Fibroblast of peridontal ligament (primary cell): Measurements from ENCODE around the gene THEM5.
A peak's percentile ranks its signal among the peaks of the same experiment; 100 is the strongest.
"Not testable (repeated sequence)": the region's sequence is repeated elsewhere in the genome, so short reads cannot be mapped to it uniquely, and the experiment has no call there.

ENCODE experiments used
- DNase-seq: peaks from one replicate; pipeline ENCODE4 v3.0.0-alpha.2; 2010; ENCODE audit errors: extremely low read depth

THEM5 gene, protein sequence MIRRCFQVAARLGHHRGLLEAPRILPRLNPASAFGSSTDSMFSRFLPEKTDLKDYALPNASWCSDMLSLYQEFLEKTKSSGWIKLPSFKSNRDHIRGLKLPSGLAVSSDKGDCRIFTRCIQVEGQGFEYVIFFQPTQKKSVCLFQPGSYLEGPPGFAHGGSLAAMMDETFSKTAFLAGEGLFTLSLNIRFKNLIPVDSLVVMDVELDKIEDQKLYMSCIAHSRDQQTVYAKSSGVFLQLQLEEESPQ

DNA sequence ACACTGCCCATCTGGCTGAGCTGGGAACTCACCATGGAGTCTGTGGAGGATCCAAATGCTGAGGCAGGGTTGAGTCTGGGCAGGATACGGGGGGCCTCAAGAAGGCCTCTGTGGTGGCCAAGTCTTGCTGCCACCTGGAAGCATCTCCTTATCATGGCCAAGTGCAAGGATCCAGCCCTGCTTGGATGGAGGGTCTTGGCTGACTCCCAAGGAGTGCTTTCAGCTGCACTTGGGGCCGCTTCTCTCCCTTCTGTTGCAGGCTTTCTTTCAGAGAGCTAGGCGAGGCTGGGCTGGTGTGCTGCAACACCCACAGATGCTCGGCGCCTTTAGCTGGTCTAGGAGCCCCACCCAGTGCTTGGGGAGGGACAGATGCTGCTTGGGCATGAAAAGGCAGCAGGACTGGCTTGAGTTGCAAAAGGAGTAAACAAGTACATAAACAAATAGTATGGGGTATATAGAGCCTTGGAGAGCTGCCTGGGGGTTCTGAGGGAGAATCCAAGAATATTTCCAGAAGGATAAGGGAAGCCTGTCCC, at the start of gene THEM5:
THEM5 (minus strand) TSS at position 302 of the 533 bp plus-strand sequence; CDS start at position 155, 147 bp downstream.
- no peak for DNase-seq

DNA sequence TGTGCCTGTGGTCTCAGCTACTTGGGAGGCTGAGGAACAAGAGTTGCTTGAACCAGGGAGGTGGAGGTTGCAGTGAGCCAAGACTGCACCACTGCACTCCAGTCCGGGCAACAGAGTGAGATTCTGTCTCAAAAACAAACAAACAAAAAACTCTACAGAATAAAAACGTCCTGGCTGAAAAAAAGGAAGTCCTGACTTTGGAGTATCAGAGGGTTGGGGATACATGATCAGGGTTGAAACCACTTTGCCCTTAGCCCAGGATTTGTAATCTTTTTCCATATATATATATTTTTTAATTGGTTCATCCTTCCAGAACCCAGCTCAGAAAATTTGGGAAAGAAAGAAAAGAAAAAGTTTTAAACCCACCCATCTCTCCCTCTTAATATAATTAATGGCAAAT, 49.3 kb upstream of the THEM5 start:
- DNase-seq = no peak

DNA sequence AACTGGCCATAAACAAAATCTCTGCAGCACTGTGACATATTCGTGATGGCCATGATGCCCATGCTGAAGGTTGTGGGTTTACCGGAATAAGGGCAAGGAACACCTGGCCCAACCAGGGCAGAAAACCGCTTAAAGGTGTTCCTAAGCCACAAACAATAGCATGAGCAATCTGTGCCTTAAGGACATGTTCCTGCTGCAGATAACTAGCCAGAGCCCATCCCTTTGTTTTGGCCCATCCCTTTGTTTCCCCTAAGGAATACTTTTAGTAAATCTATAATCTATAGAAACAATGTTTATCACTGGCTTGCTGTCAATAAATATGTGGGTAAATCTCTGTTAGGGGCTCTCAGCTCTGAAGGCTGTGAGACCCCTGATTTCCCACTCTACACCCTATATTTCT, 47.3 kb upstream of the THEM5 start:
- DNase-seq = not testable (repeated sequence)

DNA sequence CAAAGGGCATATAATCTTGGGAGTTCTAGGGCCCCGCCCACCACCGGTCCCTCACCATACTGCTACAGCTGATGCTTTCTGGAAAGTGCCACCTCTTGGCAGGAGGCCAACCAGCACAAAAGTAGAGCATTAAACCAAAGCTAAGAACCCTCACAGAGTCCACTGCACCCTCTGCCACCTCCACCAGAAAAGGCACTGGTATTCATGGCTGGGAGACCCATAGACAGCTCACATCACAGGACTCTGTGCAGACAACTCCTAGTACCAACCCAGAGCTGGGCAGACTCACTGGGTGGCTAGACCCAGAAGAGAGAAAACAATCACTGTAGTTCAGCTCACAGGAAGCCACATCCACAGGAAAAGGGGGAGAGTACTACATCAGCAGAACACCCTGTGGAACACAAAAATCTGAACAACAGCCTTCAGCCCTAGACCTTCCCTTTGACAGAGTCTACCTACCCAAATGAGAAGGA, 45.0 kb upstream of the THEM5 start:
- DNase-seq = no peak

DNA sequence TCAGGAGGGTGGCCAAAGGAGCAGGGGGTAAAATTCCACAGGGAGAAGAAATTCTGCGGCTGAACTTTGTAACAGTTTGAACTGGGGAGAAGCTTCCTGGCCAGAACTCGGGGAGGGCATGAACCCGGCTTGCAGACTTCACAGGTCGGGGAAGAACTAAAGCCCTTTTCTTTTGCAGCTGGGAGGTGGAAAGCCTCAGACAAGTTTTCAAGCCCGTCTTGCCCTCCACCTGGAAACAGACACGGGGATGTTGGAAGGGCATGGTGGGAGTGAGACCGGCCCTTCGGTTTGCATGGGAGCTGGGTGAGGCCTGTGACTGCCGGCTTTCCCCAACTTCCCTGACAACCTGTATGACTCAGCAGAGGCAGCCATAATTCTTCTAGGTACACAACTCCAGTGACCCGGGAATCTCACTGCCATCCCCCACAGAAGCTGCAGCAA, 44.5 kb upstream of the THEM5 start:
- no peak for DNase-seq

DNA sequence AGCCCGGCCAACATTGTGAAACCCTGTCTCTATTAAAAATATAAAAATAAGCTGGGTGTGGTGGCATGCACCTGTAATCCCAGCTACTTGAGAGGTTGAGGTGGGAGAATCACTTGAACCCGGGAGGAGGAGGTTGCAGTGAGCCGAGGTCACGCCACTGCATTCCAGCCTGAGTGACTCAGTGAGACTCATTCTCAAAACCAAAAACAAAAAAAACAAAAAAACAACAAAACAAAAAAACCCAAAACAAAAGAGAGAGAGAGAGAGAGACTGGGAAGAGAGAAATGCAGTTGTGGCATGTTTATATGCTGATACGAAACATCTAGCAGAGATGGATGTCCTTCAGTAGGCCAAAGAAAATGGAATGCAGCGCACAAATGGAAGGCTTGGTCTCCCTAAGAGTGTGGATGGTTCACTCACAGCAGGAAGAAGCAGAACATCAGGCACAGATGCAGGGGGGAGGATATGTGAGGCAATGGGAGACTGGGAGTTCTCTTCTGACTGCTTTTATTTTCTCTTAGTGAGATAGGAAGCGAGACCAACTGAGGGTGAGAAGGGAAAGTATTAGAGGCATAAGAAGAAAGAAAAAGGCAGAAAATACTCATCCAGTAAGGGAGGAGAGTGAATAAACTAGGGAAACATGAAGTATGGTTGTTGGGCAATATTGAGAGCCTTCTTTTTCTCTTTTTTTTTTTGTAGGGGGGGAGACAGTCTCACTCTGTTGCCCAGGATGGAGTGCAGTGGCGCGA, 39.8 kb upstream of the THEM5 start:
- DNase-seq = no peak

DNA sequence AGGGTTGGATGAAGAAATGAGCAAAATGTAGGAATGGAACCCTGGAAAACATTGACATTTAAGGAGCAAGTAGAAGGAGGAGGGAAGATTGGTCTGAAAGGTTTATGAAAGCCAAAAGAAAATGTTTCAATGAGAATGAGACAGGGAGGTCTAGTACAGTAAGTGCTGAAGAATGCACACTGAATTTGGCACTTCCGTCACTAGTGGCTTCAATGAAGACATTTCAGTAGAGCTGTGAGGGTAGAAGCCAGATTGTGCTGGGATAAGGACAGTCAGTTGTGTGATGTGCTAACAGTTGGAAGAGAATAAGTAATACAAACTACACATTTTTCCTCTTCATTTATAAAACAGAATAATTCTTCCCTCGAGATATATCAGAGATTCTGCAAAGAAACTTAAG, 38.7 kb upstream of the THEM5 start:
- DNase-seq = peak; percentile 39

DNA sequence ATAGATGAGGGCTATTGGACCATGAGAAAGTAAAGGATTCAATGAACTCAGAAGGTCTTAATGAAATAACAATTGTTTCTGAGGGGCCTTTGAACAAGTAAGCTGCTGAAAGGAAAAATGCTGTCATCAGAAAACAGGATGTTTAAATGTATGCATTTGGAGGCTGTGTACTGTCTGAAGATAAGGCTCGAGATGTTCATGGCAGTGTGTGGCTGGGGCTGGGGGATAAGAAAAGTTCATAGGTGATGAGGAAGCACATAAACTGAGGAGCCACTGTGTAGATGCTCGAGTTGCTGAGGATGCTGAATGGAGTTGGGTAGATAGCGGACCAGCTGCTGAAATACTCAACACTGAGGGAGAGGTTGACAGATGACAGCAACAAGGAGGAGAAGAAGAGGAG, 38.0 kb upstream of the THEM5 start:
- no peak for DNase-seq

DNA sequence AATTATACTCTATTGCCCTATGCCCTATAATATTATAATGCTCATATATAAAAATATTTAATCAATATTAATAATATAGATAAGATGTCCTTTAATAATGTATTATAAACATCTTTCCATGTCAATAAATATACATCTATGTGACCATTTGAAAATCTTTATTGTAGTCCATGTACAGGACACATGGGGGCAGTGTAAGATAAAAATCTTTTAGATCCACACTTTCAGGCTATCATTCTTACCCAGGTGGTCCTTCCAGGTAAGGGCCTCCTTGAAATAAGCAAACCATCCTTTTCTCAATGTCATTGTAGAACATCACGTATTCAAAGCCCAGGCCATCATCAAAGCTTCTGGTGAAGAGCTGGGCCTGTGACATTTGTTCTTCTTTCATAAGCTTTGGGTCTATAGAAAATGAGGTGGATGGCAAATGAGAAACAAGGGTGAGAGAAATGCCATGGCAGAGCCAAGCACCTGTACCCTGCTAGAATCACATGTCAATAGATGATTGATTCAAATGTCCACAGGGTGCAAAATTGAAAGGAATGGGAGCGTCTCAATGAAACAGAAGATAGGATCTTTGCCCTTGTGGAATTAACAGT, 35.6 kb upstream of the THEM5 start:
- peak; percentile 27 for DNase-seq

DNA sequence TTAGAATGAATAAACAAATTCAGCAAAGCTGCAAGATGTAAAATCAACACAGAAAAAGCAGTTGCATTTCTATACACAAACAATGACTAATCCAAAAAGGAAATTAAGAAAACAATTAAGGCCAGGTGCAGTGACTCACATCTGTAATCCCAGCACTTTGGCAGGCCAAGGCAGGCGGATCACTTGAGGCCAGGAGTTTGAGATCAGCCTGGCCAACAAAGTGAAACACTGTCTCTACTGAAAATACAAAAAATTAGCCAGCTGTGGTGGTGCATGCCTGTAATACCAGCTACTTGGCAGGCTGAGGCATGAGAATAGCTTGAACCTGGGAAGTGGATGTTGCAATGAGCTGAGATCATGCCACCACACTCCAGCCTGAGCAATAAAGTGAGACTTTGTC, 33.5 kb upstream of the THEM5 start:
- DNase-seq = peak; percentile 74

DNA sequence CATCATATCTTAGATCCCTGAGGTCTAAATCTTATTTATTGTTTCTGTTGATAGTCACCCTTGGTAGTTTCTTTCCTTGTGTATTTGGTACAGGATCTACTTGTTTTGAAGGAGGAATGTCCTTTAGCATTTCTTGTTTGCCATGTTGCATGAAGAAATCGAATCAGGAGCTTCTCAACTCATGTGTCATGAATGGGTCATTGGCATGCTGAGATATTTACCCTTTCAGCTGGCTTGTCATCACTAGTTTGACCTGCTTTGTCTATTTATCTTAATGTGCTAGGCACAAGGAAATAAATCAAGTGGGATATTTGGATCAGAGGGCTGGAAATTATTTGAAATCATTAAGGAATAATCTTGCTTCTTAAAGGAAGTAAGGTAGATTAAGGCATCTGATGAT, 32.0 kb upstream of the THEM5 start:
- no peak for DNase-seq

DNA sequence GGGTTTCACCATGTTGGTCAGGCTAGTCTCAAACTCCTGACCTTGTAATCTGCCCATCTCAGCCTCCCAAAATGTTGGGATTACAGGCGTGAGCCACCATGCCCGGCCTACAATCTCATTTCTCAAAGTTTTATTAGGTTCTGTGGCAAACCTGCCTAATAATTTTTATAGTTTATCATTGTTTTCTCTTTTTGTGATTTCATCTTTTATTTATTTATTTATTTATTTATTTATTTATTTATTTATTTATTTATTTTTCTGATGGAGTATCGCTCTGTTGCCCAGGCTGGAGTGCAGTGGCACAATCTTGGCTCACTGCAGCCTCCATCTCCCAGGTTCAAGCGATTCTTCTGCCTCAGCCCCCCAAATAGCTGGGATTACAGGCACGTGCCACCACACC, 31.4 kb upstream of the THEM5 start:
- not testable (repeated sequence) for DNase-seq

DNA sequence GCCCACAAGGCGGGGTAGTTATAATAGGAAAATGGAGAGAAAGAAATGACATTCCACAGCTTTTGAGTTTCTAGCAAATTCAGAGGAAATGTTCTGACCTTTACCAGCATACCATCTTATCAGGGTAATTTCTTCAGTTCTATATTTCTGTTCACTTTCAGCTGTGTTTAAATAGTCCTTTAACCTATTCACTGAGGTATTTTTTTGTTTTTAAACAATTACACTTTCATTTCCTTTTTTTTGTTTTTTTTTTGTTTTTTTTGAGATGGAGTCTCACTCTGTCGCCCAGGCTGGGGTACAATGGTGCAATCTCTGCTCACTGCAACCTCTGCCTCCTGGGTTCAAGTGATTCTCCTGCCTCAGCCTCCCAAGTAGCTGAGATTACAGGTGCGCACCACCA, 30.9 kb upstream of the THEM5 start:
- not testable (repeated sequence) for DNase-seq

DNA sequence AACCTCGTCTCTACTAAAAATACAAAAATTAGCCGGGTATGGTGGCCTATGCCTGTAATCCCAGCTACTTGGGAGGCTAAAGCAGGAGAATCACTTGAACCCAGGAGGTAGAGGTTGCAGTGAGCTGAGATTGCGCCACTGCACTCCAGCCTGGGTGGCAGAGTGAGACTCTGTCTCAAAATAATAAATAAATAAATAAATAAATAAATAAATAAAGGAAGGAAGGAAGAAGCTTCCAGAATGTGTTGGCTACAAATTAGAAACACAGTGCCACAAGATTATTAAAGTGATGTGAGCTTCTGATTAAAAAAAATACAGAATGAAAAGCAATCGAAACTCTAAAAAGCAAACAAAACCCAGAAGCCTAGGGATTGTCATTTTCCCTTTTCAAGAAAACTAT, 30.4 kb upstream of the THEM5 start:
- not testable (repeated sequence) for DNase-seq

DNA sequence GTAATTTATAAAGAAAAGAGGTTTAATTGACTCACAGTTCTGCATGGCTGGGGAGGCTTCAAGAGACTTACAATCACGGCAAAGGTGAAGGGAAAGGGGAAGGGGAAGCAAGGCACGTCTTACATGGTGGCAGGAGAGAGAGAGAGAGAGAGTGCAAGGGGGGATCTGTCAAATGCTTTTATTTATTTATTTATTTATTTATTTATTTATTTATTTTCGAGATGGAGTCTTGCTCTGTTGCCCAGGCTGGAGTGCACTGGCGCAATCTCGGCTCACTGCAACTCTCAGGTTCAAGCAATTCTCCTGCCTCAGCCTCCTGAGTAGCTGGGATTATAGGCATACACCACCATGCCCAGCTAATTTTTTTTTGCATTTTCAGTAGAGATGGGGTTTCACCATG, 29.4 kb upstream of the THEM5 start:
- DNase-seq = not testable (repeated sequence)

DNA sequence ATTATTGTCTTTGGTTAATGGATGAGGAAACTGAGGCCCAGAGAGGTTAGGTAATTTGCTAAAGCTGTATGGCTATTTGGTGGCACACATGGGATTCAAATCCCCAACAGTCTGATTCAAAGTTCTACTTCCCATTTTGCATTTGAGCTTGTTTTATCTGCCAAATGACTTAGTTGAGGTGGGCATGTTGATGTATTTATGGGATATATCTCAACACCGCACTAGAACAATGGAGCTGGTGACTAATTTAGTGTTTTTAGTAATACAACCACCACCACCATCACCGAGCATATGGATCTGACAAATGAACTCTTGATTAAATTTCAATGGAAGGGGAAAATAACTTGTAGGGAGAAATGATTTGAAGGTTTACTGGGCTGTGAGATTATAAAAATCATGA, 29.0 kb upstream of the THEM5 start:
- DNase-seq = no peak

DNA sequence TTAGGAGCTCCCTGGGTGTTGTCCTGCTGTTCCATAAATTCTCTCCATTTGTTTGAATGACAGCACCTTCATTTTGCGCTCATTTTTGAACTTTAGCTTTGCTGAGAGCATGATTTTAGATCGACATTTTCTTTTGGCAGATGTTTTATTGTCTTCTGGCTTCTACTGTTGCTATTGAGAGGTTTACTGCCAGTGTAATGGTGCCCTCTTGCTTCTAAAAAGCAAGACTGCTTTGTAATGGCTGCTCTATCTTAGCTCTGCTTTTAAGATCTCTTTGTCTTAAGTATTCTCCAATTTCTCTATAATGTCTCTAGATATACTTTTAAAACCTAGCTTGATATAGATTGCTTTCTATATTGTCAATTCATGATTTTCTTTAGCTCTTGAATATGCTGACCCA, 28.0 kb upstream of the THEM5 start:
- peak; percentile 23 for DNase-seq

DNA sequence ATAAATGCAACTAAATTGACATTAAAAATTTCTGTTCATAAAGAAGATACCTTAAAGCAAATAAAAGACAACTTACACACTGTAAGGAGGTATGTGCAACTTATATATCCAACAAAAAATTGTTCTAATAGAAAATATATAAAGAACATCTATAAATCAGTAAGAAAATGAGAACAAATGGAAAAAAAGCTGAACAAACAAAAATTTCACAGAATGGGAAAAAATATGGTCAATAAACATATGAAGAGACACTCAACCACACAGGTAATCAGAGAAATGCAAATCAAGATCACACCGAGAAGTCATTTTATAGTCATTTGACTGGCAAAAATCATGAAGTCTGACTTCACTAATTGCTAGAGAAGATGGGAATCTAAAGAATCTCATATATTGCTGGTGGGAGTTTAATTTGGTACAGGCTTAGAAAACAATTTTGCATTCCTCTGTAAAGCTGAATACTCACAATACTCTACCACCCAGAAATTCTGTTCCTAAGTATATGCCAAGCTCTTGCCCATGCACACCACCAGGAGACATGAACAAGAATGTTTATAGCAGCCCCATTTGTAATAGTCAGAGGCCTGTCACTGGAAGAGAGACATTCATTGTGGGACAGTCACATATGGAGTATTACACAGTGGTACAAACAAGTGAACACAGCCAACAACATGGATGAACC, 22.0 kb upstream of the THEM5 start:
- DNase-seq = no peak

DNA sequence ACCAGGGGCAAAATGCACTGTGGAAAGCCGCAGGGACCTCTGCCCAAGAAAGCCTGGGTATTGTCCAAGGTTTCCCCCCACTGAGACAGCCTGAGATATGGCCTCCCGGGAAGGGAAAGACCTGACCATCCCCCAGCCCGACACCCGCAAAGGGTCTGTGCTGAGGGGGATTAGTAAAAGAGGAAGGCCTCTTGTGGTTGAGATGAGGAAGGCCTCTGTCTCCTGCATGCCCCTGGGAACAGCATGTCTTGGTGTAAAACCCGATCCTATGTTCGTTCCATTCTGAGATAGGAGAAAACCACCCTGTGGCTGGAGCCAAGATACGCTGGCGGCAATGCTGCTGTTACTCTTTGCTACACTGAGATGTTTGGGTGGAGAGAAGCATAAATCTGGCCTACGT, 19.3 kb upstream of the THEM5 start:
- not testable (repeated sequence) for DNase-seq

DNA sequence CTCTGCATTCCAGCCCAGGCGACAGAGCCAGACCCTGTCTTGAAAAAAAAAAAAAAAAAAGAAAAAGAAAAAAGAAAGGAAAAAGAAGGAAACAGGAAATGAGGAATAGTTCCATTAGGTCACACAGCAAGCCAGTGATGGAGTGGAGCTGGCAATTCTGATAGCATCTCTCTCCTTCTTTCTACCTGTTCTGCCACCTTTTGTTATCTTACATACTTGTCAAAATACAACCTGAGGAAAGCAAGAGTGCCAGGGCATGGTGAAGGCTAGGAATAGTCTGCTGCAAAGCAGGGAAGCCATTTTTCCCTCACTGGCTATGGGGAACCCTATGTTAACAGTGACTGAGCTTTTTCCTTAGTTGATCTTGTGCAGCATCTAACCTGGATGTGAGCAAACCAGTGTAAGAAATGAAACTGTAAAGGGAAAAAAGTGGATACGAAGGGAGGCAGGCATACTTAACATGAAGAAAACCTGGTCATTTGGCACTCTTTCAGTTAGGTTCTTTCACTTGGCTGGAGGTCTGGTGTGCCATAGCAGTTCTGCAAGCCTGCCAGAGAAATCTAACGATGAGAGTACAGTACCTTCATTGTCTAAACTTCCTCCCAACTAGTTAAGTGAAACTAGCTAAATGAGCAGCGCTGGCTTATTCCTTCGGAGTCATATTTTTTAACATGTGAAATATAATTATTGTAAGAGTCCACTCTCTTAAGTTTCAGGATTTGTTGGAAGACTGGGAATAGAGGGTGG, 17.9 kb upstream of the THEM5 start:
- DNase-seq = no peak

DNA sequence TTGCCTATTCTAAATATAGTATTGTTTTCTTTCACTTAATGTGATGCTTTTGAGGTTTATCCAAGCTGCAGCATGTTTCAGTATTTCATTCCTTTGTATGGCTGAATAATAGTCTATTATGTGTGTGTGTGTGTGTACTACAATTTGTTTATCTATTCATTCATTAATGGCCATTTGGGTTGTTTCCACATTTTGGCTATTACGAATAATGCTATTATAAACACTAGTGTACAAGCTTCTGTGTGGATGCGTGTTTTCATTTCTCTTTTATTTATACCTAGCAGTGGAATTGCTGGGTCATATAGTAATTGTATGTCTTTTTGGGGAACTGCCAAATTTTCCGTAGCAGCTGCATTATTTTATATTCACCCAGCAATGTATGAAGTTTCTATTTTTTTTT, 15.0 kb upstream of the THEM5 start:
- DNase-seq = no peak
